Upper lobe of right lung (tissue), 1 donor: Measurements from ENCODE around the gene PAX9. TPM values are rescaled to one million over a fixed set of nuclear protein-coding genes. Genes with fewer than 3 reads are reported as not detected.

Experiments used
- ATAC-seq: fragments of 200-7000 bp; cut with Tn5 transposase; one replicate; pipeline ENCODE4 v1.9.1; 2020; ENCODE audit warnings: mild to moderate bottlenecking, moderate library complexity
- DNase-seq: peaks from one replicate; pipeline ENCODE4 v3.0.0-alpha.2; 2020
- H3K27ac ChIP-seq: fragments of 200-600 bp; one replicate; pipeline ENCODE4 v1.8.0; 2022
- H3K27me3 ChIP-seq: fragments of 200-600 bp; one replicate; pipeline ENCODE4 v1.8.0; 2022; ENCODE audit warnings: mild to moderate bottlenecking
- H3K36me3 ChIP-seq: fragments of 200-600 bp; one replicate; pipeline ENCODE4 v1.8.0; 2022
- H3K4me1 ChIP-seq: fragments of 200-600 bp; one replicate; pipeline ENCODE4 v1.8.0; 2022
- H3K4me3 ChIP-seq: fragments of 200-600 bp; one replicate; pipeline ENCODE4 v1.8.0; 2022; ENCODE audit warnings: mild to moderate bottlenecking
- H3K9me3 ChIP-seq: fragments of 200-600 bp; one replicate; pipeline ENCODE4 v1.8.0; 2022
- CTCF ChIP-seq: fragments of 200-600 bp; IDR thresholded peaks from one replicate; pipeline ENCODE4 v1.8.0; 2022; ENCODE audit warnings: antibody characterized with exemption
- intact Hi-C: fragments of 100-400 bp; cut with DNase I; formaldehyde crosslinking; loops from one replicate; pipeline ENCODE4 v1.11.0; 2022
- total RNA-seq: library from RNA; stranded (reverse); fragmentation: NEBNext Ultra II Directional; extraction: Animal tissue kit (Norgen Biotek cat#: 25700); gene quantifications from one replicate; pipeline ENCODE4 v1.2.1, GENCODE V29; 2021
- donor health status: DM: no; HTN: yes; CAD: no; lungs with severe emphysema.

The PAX9 gene
- total RNA-seq, 1 donor from 2014 or later, result 0.78 TPM

DNA sequence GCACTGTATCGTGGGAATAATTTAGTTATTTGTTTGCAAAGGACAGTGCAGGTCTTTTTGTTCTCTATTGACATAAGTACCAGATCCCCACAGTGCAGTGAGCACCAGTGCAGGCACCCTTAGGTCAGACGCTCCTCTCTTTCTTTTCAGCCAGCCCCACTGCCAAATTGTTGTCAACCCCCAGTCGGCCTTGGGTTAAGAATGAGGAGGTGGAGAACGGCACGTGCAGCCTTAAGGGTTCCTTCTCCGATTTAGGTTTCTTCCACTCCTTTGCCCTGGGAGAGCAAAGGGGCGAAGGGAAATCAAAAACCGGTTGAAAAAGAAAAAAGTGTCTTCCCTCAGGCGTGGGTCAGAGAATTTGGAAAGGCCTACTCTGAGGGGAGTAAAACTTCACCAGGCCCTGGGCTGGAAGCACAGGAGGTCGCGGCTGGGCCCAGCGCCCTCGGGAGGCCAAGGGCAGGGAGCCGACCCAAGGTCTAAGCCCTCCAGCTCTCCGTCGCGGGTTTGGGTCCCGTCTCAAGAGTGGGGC, 4.3 kb downstream of the PAX9 start:
- intact Hi-C loops, result no loop called here
- Histone ChIP-seq H3K4me1 (peaks cover 23% of the 10 kb centered on the region), H3K4me3 (no peak overlapping the region), H3K36me3 (no peaks in the 10 kb centered on the region), H3K27me3 (peaks cover 96% of the 10 kb centered on the region), H3K9me3 (no peaks in the 10 kb centered on the region), H3K27ac (no peak overlapping the region)
- ATAC-seq, result no peak
- no peak for DNase-seq
- TF ChIP-seq CTCF, result no peak

- no peak for DNase-seq
- H3K36me3 ChIP-seq, result no peaks in the 10 kb centered on the region
- no peak overlapping the region for H3K4me3 ChIP-seq
- intact Hi-C loops, result no loop called here
- peaks cover 23% of the 10 kb centered on the region for H3K4me1 ChIP-seq
- ATAC-seq, result no peak
- peaks cover 96% of the 10 kb centered on the region for H3K27me3 ChIP-seq
- H3K27ac ChIP-seq, result no peak overlapping the region
- H3K9me3 ChIP-seq, result no peaks in the 10 kb centered on the region
- TF ChIP-seq CTCF, result no peak
Observed at GRCh38 chr14:36666416-36667206, 5.0 kb downstream of the PAX9 start.

GRCh38 chr14:36667679-36668078, 6.0 kb downstream of the PAX9 start:
- intact Hi-C loops, result no loop called here

DNA sequence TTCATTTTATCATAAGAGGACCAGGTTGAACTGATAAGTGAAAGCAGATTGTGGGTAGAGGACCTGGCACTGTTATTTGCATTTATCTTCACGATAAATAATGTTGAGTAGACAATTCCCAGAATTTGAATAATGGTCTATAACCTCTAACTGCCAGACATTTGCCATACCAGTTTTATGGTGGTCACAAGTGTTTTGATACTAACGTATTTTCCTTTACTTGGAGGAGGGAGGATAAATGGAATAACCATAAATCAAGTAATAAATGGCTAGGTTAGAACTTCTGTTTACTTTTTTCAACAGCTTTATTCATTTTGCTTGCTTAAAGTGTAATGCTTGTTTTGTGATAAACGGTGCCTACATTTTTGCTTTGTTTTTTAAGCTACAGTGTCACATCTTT, 9.5 kb downstream of the PAX9 start:
- no peaks in the 10 kb centered on the region for H3K36me3 ChIP-seq
- ATAC-seq (no peak), DNase-seq (no peak)
- peaks cover 71% of the 10 kb centered on the region for H3K27me3 ChIP-seq
- TF ChIP-seq CTCF, result no peak
- no peaks in the 10 kb centered on the region for H3K4me1 ChIP-seq
- intact Hi-C loops, result no loop called here
- H3K27ac ChIP-seq, result no peak overlapping the region
- no peaks in the 10 kb centered on the region for H3K9me3 ChIP-seq
- no peak overlapping the region for H3K4me3 ChIP-seq

More at GRCh38 chr14:36667679-36668078, 6.0 kb downstream of the PAX9 start:
- H3K27me3 ChIP-seq, result peaks cover 93% of the 10 kb centered on the region
- no peaks in the 10 kb centered on the region for H3K9me3 ChIP-seq
- H3K36me3 ChIP-seq, result no peaks in the 10 kb centered on the region
- no peak overlapping the region for H3K27ac ChIP-seq
- TF ChIP-seq CTCF, result no peak
- ATAC-seq (no peak), DNase-seq (no peak)
- no peak overlapping the region for H3K4me3 ChIP-seq
- H3K4me1 ChIP-seq, result peaks cover 17% of the 10 kb centered on the region

- DNase-seq, result no peak
- intact Hi-C loops, result no loop called here
- H3K9me3 ChIP-seq, result no peaks in the 10 kb centered on the region
- no peak overlapping the region for H3K27ac ChIP-seq
- H3K4me3 ChIP-seq, result no peak overlapping the region
- TF ChIP-seq CTCF, result no peak
- H3K36me3 ChIP-seq, result no peaks in the 10 kb centered on the region
- H3K4me1 ChIP-seq, result no peaks in the 10 kb centered on the region
- H3K27me3 ChIP-seq, result peaks cover 64% of the 10 kb centered on the region
- no peak for ATAC-seq
Observed at GRCh38 chr14:36672095-36672494, 10.4 kb downstream of the PAX9 start.
